Measurements from ENCODE around the gene IPCEF1.
A peak's percentile ranks its signal among the peaks of the same experiment; 100 is the strongest.

IPCEF1 gene

GRCh38 chr6:154386848-154387717, 30.5 kb upstream of the IPCEF1 start:
- TF ChIP-seq CTCF (IDR thresholded peaks at IDR 0.05; ENCODE audit: low read depth, low read length), result no peak
- peak; percentile 90 for DNase-seq (ENCODE audit: low read depth, low spot score)
- in situ Hi-C loops (cut with HindIII; ENCODE audit: low sequenced_read_pairs), result loop anchor here (25.0 kb wide), 1 partner anchor 225 kb away; no protein-coding TSS in a partner anchor
- no peak overlapping the region for H3K4me3 ChIP-seq (ENCODE audit: low read depth, low read length)

GRCh38 chr6:154384191-154384590, 27.6 kb upstream of the IPCEF1 start:
- in situ Hi-C loops (cut with HindIII; ENCODE audit: low sequenced_read_pairs), result loop anchor here (25.0 kb wide), 1 partner anchor 222 kb away; no protein-coding TSS in a partner anchor
- no peak for DNase-seq (ENCODE audit: low read depth, low spot score)
- TF ChIP-seq CTCF (IDR thresholded peaks at IDR 0.05; ENCODE audit: low read depth, low read length), result no peak
- H3K4me3 ChIP-seq (ENCODE audit: low read depth, low read length), result no peak overlapping the region

- DNase-seq (ENCODE audit: low read depth, low spot score), result no peak
- in situ Hi-C loops (cut with HindIII; ENCODE audit: low sequenced_read_pairs), result loop anchor here (25.0 kb wide), 1 partner anchor 221 kb away; no protein-coding TSS in a partner anchor
- H3K4me3 ChIP-seq (ENCODE audit: low read depth, low read length), result no peak overlapping the region
- TF ChIP-seq CTCF (IDR thresholded peaks at IDR 0.05; ENCODE audit: low read depth, low read length), result no peak
Measured at GRCh38 chr6:154383273-154383672, 26.7 kb upstream of the IPCEF1 start.

- TF ChIP-seq CTCF (IDR thresholded peaks at IDR 0.05; ENCODE audit: low read depth, low read length), result no peak
- H3K4me3 ChIP-seq (ENCODE audit: low read depth, low read length), result no peak overlapping the region
- no peak for DNase-seq (ENCODE audit: low read depth, low spot score)
- in situ Hi-C loops (cut with HindIII; ENCODE audit: low sequenced_read_pairs), result loop anchor here (25.0 kb wide), 1 partner anchor 220 kb away; no protein-coding TSS in a partner anchor
Measured at GRCh38 chr6:154382740-154383139, 26.1 kb upstream of the IPCEF1 start.

GRCh38 chr6:154381548-154381947, 24.9 kb upstream of the IPCEF1 start:
- no peak overlapping the region for H3K4me3 ChIP-seq (ENCODE audit: low read depth, low read length)
- no peak for TF ChIP-seq CTCF (IDR thresholded peaks at IDR 0.05; ENCODE audit: low read depth, low read length)
- no peak for DNase-seq (ENCODE audit: low read depth, low spot score)
- in situ Hi-C loops (cut with HindIII; ENCODE audit: low sequenced_read_pairs), result loop anchor here (25.0 kb wide), 1 partner anchor 219 kb away; no protein-coding TSS in a partner anchor

GRCh38 chr6:154380741-154381140, 24.1 kb upstream of the IPCEF1 start:
- no peak for TF ChIP-seq CTCF (IDR thresholded peaks at IDR 0.05; ENCODE audit: low read depth, low read length)
- H3K4me3 ChIP-seq (ENCODE audit: low read depth, low read length), result no peak overlapping the region
- in situ Hi-C loops (cut with HindIII; ENCODE audit: low sequenced_read_pairs), result loop anchor here (25.0 kb wide), 1 partner anchor 218 kb away; no protein-coding TSS in a partner anchor
- no peak for DNase-seq (ENCODE audit: low read depth, low spot score)
